ENCODE results near the gene LRWD1. TPM values are rescaled to one million over a fixed set of nuclear protein-coding genes. Genes with fewer than 3 reads are reported as not detected.

Gene LRWD1
- total RNA-seq, 1 experiment from 2014 or later: 48.5 TPM

- Histone ChIP-seq H3K9me3 (ENCODE audit: low read depth, low read length, poor library complexity, severe bottlenecking) (no peaks in the 10 kb centered on the region), H3K4me1 (ENCODE audit: insufficient read depth, low read length, poor library complexity, severe bottlenecking) (peaks cover 7% of the 10 kb centered on the region), H3K27me3 (replicated peaks; ENCODE audit: insufficient read depth, low read depth, low read length, poor library complexity) (no peaks in the 10 kb centered on the region), H3K4me3 (ENCODE audit: low read depth, low read length, poor library complexity, severe bottlenecking) (no peak overlapping the region), H3K27ac (ENCODE audit: low read depth, low read length, poor library complexity, severe bottlenecking) (no peak overlapping the region), H3K36me3 (ENCODE audit: insufficient read depth, low read length, poor library complexity, severe bottlenecking) (peaks cover 9% of the 10 kb centered on the region)
- ChIA-PET CTCF (no interaction called here), POLR2A (ENCODE audit: low non-redundant PET) (no interaction called here)
- intact Hi-C loops (cut with micrococcal nuclease; ENCODE audit: unreplicated experiment): no loop called here
- no peak for DNase-seq (ENCODE audit: low spot score)
- no peak for TF ChIP-seq CTCF (conservative IDR thresholded peaks at IDR 0.05; ENCODE audit: low read depth, low read length)
- TF ChIP-seq EZH2 (IDR thresholded peaks at IDR 0.05; ENCODE audit: borderline replicate concordance, low read depth, low read length, poor library complexity, severe bottlenecking): no peak
- no TSS peak for BruUV-seq (replicated peaks)
Measured at GRCh38 chr7:102426268-102427018, 38.3 kb upstream of the LRWD1 start.

GRCh38 chr7:102427019-102427405, 37.8 kb upstream of the LRWD1 start:
- intact Hi-C loops (cut with micrococcal nuclease; ENCODE audit: unreplicated experiment): no loop called here
- no peak for DNase-seq (ENCODE audit: low spot score)
- Histone ChIP-seq H3K9me3 (ENCODE audit: low read depth, low read length, poor library complexity, severe bottlenecking) (no peaks in the 10 kb centered on the region), H3K4me3 (ENCODE audit: low read depth, low read length, poor library complexity, severe bottlenecking) (no peak overlapping the region), H3K27ac (ENCODE audit: low read depth, low read length, poor library complexity, severe bottlenecking) (no peak overlapping the region), H3K27me3 (replicated peaks; ENCODE audit: insufficient read depth, low read depth, low read length, poor library complexity) (no peaks in the 10 kb centered on the region), H3K4me1 (ENCODE audit: insufficient read depth, low read length, poor library complexity, severe bottlenecking) (peaks cover 13% of the 10 kb centered on the region), H3K36me3 (ENCODE audit: insufficient read depth, low read length, poor library complexity, severe bottlenecking) (peaks cover 9% of the 10 kb centered on the region)
- ChIA-PET CTCF (no interaction called here), POLR2A (ENCODE audit: low non-redundant PET) (no interaction called here)
- BruUV-seq (replicated peaks): no TSS peak
- TF ChIP-seq EZH2 (IDR thresholded peaks at IDR 0.05; ENCODE audit: borderline replicate concordance, low read depth, low read length, poor library complexity, severe bottlenecking) (no peak), CTCF (conservative IDR thresholded peaks at IDR 0.05; ENCODE audit: low read depth, low read length) (no peak)

DNA sequence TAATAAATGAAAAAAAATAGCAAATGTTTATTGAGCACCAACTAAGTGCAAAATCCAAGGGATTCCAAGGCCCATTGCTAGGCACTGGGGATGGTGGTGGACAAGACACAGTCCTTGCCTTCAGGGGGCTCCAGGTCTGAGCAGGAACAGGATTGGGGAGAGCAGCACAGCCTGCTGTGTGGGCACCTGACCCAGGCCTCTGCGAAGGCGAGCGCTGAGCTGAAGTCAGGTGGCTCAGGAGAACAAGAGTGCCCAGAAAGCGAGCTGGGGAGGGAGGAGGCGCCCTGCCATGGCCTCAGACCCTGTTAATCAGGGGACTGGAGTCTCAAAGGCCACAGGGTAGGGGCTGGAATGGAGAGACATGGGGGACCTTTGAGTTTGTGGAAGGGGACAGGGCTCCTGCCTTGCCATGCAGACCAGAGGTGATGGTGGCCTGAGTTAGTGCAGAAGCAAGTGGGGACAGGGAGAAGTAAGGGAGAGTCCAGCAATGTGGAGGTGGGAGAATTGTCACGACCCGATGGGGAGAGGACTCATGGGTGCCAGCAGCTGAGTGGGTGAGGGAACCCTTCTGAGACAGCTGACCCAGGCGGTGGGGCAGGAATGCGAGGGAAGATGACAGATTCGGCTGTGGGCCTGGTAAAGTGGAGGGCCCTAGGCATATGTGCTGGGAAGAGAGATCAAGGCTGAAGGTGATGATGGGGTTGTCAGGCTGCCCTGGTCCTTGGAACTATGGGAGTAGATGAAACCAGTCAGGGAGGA, 35.5 kb upstream of the LRWD1 start:
- Histone ChIP-seq H3K9me3 (ENCODE audit: low read depth, low read length, poor library complexity, severe bottlenecking) (no peaks in the 10 kb centered on the region), H3K27me3 (replicated peaks; ENCODE audit: insufficient read depth, low read depth, low read length, poor library complexity) (no peaks in the 10 kb centered on the region), H3K4me3 (ENCODE audit: low read depth, low read length, poor library complexity, severe bottlenecking) (no peak overlapping the region), H3K27ac (ENCODE audit: low read depth, low read length, poor library complexity, severe bottlenecking) (no peak overlapping the region), H3K36me3 (ENCODE audit: insufficient read depth, low read length, poor library complexity, severe bottlenecking) (peaks cover 7% of the 10 kb centered on the region), H3K4me1 (ENCODE audit: insufficient read depth, low read length, poor library complexity, severe bottlenecking) (peaks cover 30% of the 10 kb centered on the region)
- CTCF ChIA-PET: no interaction called here
- TF ChIP-seq EZH2 (IDR thresholded peaks at IDR 0.05; ENCODE audit: borderline replicate concordance, low read depth, low read length, poor library complexity, severe bottlenecking): no peak
- TF ChIP-seq CTCF (conservative IDR thresholded peaks at IDR 0.05; ENCODE audit: low read depth, low read length): no peak
- no TSS peak for BruUV-seq (replicated peaks)
- POLR2A ChIA-PET (ENCODE audit: low non-redundant PET): no interaction called here
- intact Hi-C loops (cut with micrococcal nuclease; ENCODE audit: unreplicated experiment): no loop called here
- DNase-seq (ENCODE audit: low spot score): no peak

Measured in A673 (cell line).